H7 (cell line): ENCODE measurements around the gene CD6. TPM values are rescaled to one million over a fixed set of nuclear protein-coding genes. Genes with fewer than 3 reads are reported as not detected.

Experiments
- DNase-seq: peaks from one replicate; pipeline ENCODE4 v3.0.0; 2012
- H3K27me3 ChIP-seq: 2 replicates; pipeline ENCODE4 v1.6.0; 2011; ENCODE audit warnings: mild to moderate bottlenecking, low read length; ENCODE audit not compliant: control insufficient read depth, insufficient read depth
- H3K36me3 ChIP-seq: replicated peaks from 2 replicates; pipeline ENCODE4 v1.5.1; 2011; ENCODE audit warnings: low read length; ENCODE audit not compliant: control insufficient read depth, insufficient read depth
- H3K4me3 ChIP-seq: 2 replicates; pipeline ENCODE4 v1.5.1; 2011; ENCODE audit warnings: low read depth, mild to moderate bottlenecking, control low read depth, low read length, moderate library complexity; ENCODE audit not compliant: insufficient read depth
- total RNA-seq: library from RNA; depleted of rRNA; stranded (reverse); fragments of >200 nt; shearing (Covaris generic); gene quantifications from 2 replicates; pipeline ENCODE4 v1.2.3, GENCODE V29; 2014

CD6 gene
- total RNA-seq, 1 experiment from 2014 or later: not detected

DNA sequence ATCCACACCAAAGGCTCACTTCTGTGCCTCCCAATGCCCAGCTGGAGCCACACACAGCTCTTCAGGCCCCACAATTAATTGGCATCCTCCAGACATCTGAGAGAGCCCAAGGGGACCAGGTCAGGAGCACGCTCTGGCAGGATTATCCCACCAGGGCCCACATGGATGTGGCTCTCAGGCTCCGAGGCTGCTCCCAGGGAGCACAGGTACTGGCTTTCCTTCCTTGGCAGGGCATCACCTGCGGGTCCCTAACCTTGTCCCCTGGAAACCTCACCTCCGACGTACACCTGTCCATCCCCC, 54.3 kb downstream of the CD6 start:
- Histone ChIP-seq H3K36me3 (no peaks in the 10 kb centered on the region), H3K4me3 (no peak overlapping the region), H3K27me3 (peaks cover 4% of the 10 kb centered on the region; the same call in 1 of the 2 replicates)
- DNase-seq: no peak

DNA sequence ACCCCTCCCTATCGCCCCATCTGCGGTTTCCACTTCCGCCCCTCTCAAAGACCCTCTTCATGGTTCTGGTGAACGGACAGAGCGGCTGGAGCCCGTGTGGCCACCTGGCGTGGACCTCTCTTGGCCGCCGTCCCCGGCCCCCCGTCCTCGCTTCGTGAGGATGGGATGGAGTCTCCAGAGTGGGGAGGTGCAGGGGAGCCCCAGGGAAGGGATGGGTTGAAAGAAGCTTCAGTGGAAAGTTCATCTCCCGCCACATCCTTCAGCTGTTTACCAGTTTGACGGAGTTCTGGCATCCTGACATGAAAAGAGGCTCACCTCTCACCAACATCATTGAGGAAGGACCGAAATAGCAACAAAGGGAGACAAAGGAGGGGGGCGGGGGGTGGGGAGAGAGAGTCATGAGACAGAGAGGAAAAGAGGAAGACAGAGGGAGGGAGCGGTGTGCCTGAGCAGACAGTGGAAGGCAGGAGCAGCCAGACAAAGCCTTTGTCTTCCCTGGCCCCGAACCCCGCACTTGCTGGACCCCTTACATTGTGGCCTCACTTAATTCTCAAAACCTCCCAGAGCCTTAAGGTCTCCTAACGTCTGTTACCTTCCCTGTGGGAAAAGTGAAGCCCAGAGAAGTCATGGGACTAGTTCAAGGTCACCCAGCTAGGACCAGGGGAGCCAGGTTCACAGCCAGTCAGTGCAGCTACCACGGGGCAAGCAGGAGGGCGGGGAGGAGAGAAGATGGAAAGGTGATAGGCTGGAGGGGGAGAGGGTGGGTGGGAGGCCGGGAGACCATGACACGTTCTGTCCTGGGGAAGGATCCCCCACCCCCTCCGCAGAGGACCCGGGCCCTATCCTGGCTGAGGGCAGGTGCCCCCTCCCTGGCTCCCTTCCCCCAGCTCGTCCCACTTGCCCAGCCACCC, 54.9 kb downstream of the CD6 start:
- peak; percentile 54 for DNase-seq
- Histone ChIP-seq H3K27me3 (peaks cover 4% of the 10 kb centered on the region; the same call in 1 of the 2 replicates), H3K36me3 (no peaks in the 10 kb centered on the region), H3K4me3 (no peak overlapping the region)

- DNase-seq: no peak
- H3K4me3 ChIP-seq: no peak overlapping the region
- no peaks in the 10 kb centered on the region for H3K36me3 ChIP-seq
- H3K27me3 ChIP-seq: peaks cover 4% of the 10 kb centered on the region; the same call in 1 of the 2 replicates
Observed at GRCh38 chr11:61027141-61027840, 55.8 kb downstream of the CD6 start.

DNA sequence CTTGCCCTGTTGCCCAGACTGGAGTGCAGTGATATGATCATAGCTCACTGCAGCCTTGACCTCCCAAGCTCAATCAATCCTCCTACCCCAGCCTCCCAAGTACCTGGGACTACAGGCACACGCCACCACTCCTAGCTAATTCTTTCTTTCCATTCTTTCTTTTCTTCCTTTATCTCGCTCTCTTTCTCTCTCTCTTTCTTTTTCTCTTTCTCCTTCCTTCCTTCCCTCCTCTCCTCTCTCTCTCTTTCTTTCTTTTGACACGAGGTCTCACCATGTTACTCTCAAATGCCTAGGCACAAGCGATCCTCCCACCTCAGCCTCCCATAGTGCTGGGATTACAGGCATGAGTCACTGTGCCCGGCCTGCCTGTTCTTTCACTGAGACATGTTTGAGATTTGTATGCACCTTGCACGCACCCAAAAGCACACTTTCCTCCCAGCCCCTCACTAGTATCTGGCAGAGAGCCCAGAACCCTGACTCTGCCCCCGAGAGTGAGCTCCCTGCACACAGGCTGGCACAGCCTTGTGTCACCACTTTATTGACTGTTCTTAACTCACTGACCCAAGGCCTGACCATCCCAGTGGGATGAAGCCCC, 56.8 kb downstream of the CD6 start:
- H3K36me3 ChIP-seq: no peaks in the 10 kb centered on the region
- peaks cover 4% of the 10 kb centered on the region; the same call in 1 of the 2 replicates for H3K27me3 ChIP-seq
- no peak overlapping the region for H3K4me3 ChIP-seq
- DNase-seq: no peak

DNA sequence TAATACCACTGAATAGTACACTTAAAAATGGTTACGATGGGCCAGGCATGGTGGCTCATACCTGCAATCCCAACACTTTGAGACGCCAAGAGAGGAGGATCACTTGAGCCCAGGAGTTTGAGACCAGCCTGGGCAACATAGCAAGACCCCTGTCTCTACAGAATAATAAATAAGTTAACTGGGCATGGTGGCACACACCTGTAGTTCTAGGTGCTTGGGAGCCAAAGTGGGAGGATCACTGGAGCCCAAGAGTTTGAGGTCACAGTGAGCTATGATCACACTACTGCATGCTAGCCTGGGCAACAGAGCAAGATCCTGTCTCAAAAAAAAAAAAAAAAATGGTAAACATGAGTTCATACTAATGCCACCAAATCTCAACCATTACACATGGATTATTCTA, 61.3 kb downstream of the CD6 start:
- no peak for DNase-seq
- Histone ChIP-seq H3K4me3 (no peak overlapping the region), H3K36me3 (no peaks in the 10 kb centered on the region), H3K27me3 (no peaks in the 10 kb centered on the region)

DNA sequence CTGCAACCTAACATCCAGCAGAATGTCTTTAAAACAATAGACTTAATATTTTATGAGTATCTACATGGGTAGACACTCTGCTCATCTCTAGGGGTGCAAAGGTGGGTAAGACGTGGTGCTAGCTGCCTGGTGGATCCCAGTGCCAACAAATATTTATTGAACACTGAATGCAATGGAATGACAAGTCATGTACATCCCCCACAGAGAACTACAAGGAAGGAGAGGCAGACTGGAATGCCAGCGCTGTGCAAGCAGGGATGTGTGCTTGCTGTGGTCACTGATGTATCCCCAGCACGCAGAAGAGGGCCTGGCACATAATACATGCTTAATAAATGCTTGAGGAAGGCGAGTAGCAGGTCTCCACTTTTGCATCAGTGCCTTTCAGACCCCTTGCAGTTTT, 61.9 kb downstream of the CD6 start:
- H3K27me3 ChIP-seq: no peaks in the 10 kb centered on the region
- DNase-seq: no peak

DNA sequence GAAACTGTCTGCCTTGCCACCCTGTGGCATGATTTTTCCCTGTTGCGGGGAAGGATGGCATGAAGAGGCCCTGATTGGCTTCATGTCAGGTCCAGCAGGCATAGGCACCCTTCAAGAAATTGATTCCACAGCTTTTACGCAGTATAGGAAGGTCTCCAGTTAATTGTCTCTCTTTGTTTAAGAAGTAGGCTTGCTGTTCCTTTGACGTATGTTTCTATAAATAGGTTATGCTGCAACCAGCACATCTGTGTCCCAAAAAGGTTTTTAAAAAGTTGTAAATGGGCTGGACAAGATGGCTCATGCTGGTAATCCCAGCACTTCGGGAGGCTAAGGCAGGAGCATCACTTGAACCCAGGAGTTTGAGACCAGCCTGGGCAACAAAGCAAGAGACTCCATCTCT, 62.6 kb downstream of the CD6 start:
- H3K36me3 ChIP-seq: no peaks in the 10 kb centered on the region
- no peak for DNase-seq
- H3K27me3 ChIP-seq: no peaks in the 10 kb centered on the region
- no peak overlapping the region for H3K4me3 ChIP-seq

More for the DNA sequence above, 61.9 kb downstream of the CD6 start:
- Histone ChIP-seq H3K36me3 (no peaks in the 10 kb centered on the region), H3K4me3 (no peak overlapping the region)

GRCh38 chr11:61034704-61035525, 63.4 kb downstream of the CD6 start:
- no peaks in the 10 kb centered on the region for H3K36me3 ChIP-seq
- DNase-seq: no peak

DNA sequence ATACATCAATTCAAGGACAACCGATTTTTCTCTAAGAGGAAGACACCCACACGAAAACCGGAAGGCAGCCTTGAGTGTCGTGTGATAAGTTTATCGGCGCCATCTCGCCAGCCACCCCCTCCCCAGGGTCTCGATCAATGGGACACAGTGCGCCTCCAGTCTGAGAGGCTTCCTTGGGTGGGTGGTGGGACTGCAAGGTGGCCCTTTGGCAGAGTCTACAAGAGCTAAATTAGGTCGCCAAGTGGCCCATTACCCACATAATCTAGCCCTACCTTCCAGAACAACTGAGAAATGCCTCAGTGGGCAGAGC, 64.0 kb downstream of the CD6 start:
- no peak overlapping the region for H3K4me3 ChIP-seq
- no peaks in the 10 kb centered on the region for H3K27me3 ChIP-seq
- no peaks in the 10 kb centered on the region for H3K36me3 ChIP-seq
- DNase-seq: no peak

More at GRCh38 chr11:61034704-61035525, 63.4 kb downstream of the CD6 start:
- H3K4me3 ChIP-seq: no peak overlapping the region
- H3K27me3 ChIP-seq: no peaks in the 10 kb centered on the region

GRCh38 chr11:61037441-61038093, 66.1 kb downstream of the CD6 start:
- DNase-seq: no peak
- Histone ChIP-seq H3K36me3 (no peaks in the 10 kb centered on the region), H3K4me3 (no peak overlapping the region), H3K27me3 (no peaks in the 10 kb centered on the region)

DNA sequence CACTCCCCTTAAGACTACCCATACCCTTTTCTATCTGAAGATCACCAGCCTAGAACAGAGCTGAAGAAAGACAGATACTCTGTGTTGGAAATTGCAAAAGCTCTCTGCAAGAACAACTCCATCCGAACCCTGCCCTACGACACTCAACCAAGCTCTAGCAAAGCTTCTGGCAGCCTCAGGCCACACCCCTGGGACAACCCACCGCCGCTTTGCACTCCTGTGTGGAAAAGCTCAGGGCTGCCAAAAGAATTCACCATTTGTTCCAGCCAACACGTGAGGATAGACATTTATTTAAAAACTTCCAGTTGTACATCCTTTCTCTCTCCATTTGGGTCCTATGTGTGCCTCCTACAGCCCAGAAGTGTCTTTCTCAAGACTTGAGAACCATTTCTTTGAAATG, 68.4 kb downstream of the CD6 start:
- H3K36me3 ChIP-seq: no peaks in the 10 kb centered on the region
- H3K27me3 ChIP-seq: no peaks in the 10 kb centered on the region
- no peak for DNase-seq
- no peak overlapping the region for H3K4me3 ChIP-seq

GRCh38 chr11:61041755-61042518, 70.5 kb downstream of the CD6 start:
- H3K36me3 ChIP-seq: no peaks in the 10 kb centered on the region
- DNase-seq: peak; percentile 78
- H3K27me3 ChIP-seq: peaks cover 1% of the 10 kb centered on the region; the same call in 1 of the 2 replicates
- H3K4me3 ChIP-seq: no peak overlapping the region

DNA sequence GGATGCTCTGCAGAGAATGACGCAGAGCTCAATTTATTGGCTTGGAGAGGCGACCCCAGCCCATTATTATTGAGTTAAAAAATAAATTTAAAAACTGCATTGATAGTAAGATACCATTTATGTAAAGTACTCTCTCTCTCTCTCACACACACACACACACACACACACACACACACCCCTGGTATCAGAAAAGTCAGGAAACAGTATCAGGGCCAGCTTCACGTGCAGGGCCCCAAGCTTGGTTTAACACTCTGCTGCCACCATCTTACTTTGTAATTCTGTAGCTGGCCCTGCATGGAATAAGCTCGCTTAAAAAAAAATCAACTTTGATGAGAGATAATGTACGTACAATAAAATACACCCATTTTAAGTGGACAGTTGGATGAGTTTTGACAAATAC, 71.1 kb downstream of the CD6 start:
- H3K4me3 ChIP-seq: no peak overlapping the region
- H3K27me3 ChIP-seq: peaks cover 2% of the 10 kb centered on the region; the same call in 1 of the 2 replicates
- H3K36me3 ChIP-seq: no peaks in the 10 kb centered on the region
- no peak for DNase-seq
